Neural cell (in vitro differentiated cells): Measurements from ENCODE around the gene ADARB1. TPM values are rescaled to one million over a fixed set of nuclear protein-coding genes. Genes with fewer than 3 reads are reported as not detected.

Experiments used
- H2AFZ ChIP-seq: fragments of 200-600, 300-800 bp; sonication (generic), shearing (Covaris generic); 2 replicates; pipeline ENCODE4 v1.6.0; 2014; ENCODE audit warnings: low read depth, mild to moderate bottlenecking, antibody characterized with exemption, low read length, moderate library complexity
- H3F3A ChIP-seq: fragments of 200-600 bp; shearing (Covaris generic); 2 replicates; pipeline ENCODE4 v1.6.1; 2016; ENCODE audit warnings: mild to moderate bottlenecking, moderate library complexity, mixed read lengths, antibody characterized with exemption, low read length; ENCODE audit not compliant: insufficient read depth, poor library complexity, severe bottlenecking
- H3K27ac ChIP-seq: fragments of 200-600, 300-800 bp; sonication (generic), shearing (Covaris generic); 2 replicates; pipeline ENCODE4 v1.5.1; 2014; ENCODE audit warnings: mild to moderate bottlenecking, low read length, moderate library complexity
- H3K27me3 ChIP-seq: fragments of 300-800, 200-600 bp; sonication (generic), shearing (Covaris generic); 2 replicates; pipeline ENCODE4 v1.6.0; 2014; ENCODE audit warnings: mild to moderate bottlenecking, low read depth, low read length, moderate library complexity; ENCODE audit not compliant: insufficient read depth
- H3K36me3 ChIP-seq: fragments of 300-800, 200-600 bp; sonication (generic), shearing (Covaris generic); 2 replicates; pipeline ENCODE4 v1.5.1; 2014; ENCODE audit warnings: mild to moderate bottlenecking, antibody characterized with exemption, low read length, moderate library complexity; ENCODE audit not compliant: insufficient read depth
- H3K4me2 ChIP-seq: fragments of 300-800, 200-600 bp; sonication (generic), shearing (Covaris generic); 2 replicates; pipeline ENCODE4 v1.6.0; 2014; ENCODE audit warnings: mild to moderate bottlenecking, low read length
- H3K4me3 ChIP-seq: fragments of 300-800, 200-600 bp; sonication (generic), shearing (Covaris generic); 2 replicates; pipeline ENCODE4 v1.5.1; 2014; ENCODE audit warnings: mild to moderate bottlenecking, low read length, moderate library complexity
- H3K79me2 ChIP-seq: fragments of 200-600 bp; shearing (Covaris generic); replicated peaks from 2 replicates; pipeline ENCODE4 v1.6.0; 2014; ENCODE audit warnings: mild to moderate bottlenecking, low read length, moderate library complexity; ENCODE audit not compliant: insufficient read depth
- H3K9ac ChIP-seq: fragments of 300-800, 200-600 bp; sonication (generic), shearing (Covaris generic); 2 replicates; pipeline ENCODE4 v1.6.1; 2016; ENCODE audit warnings: mild to moderate bottlenecking, low read length, mixed read lengths
- H3K9me2 ChIP-seq: fragments of 200-600 bp; shearing (Covaris generic); 2 replicates; pipeline ENCODE4 v1.6.1; 2016; ENCODE audit warnings: mild to moderate bottlenecking, low read length, mixed read lengths; ENCODE audit not compliant: insufficient read depth
- H3K9me3 ChIP-seq: fragments of 200-600, 300-800 bp; sonication (generic), shearing (Covaris generic); 2 replicates; pipeline ENCODE4 v1.6.1; 2016; ENCODE audit warnings: mild to moderate bottlenecking, mixed run types, low read length, moderate library complexity, mixed read lengths
- H4K20me1 ChIP-seq: fragments of 200-600 bp; shearing (Covaris generic); 2 replicates; pipeline ENCODE4 v1.6.1; 2016; ENCODE audit warnings: mild to moderate bottlenecking, mixed run types; ENCODE audit not compliant: insufficient read depth
- CTCF ChIP-seq: fragments of 450-650 bp; IDR thresholded peaks from 2 replicates; pipeline ENCODE4 v1.5.1; 2014; ENCODE audit warnings: antibody characterized with exemption, mild to moderate bottlenecking, moderate library complexity; ENCODE audit not compliant: poor library complexity, severe bottlenecking
- EP300 ChIP-seq: fragments of 450-650 bp; conservative IDR thresholded peaks from 2 replicates; pipeline ENCODE4 v1.6.1; 2014; ENCODE audit warnings: antibody characterized with exemption, mild to moderate bottlenecking, moderate library complexity; ENCODE audit not compliant: poor library complexity, severe bottlenecking
- EZH2 ChIP-seq: fragments of 200-600, 300-800 bp; shearing (Covaris generic), sonication (generic); IDR thresholded peaks from 2 replicates; pipeline ENCODE4 v1.6.1; 2014; ENCODE audit warnings: antibody characterized with exemption, low read length, borderline replicate concordance, mild to moderate bottlenecking; ENCODE audit not compliant: insufficient read depth, poor library complexity, severe bottlenecking
- MXI1 ChIP-seq: fragments of 450-650 bp; conservative IDR thresholded peaks from 2 replicates; pipeline ENCODE4 v1.6.1; 2014; ENCODE audit warnings: antibody characterized with exemption, mild to moderate bottlenecking; ENCODE audit not compliant: poor library complexity, severe bottlenecking
- POLR2AphosphoS5 ChIP-seq: IDR thresholded peaks from 2 replicates; pipeline ENCODE4 v1.6.1; 2012
- RAD21 ChIP-seq: fragments of 450-650 bp; conservative IDR thresholded peaks from 2 replicates; pipeline ENCODE4 v1.6.1; 2014; ENCODE audit warnings: antibody characterized with exemption, mild to moderate bottlenecking, moderate library complexity
- REST ChIP-seq: IDR thresholded peaks from 2 replicates; pipeline ENCODE4 v1.6.1; 2012; ENCODE audit warnings: borderline replicate concordance
- SMC3 ChIP-seq: fragments of 450-650 bp; conservative IDR thresholded peaks from 2 replicates; pipeline ENCODE4 v1.6.1; 2014; ENCODE audit warnings: antibody characterized with exemption, mild to moderate bottlenecking, moderate library complexity; ENCODE audit not compliant: poor library complexity
- TAF1 ChIP-seq: IDR thresholded peaks from 2 replicates; pipeline ENCODE4 v1.6.1; 2012; ENCODE audit warnings: low read depth
- polyA plus RNA-seq: library from polyadenylated mRNA; depleted of rRNA; stranded (reverse); fragments of >200 nt; gene quantifications from 2 replicates; pipeline ENCODE4 v1.2.3, GENCODE V29; 2014

ADARB1 gene
- polyA plus RNA-seq, 1 donor from 2014 or later, result 8.9 TPM

GRCh38 chr21:45085700-45086099 lies 11.3 kb downstream of the ADARB1 start:
- Histone ChIP-seq H3K9ac (no peak overlapping the region), H3F3A (no peaks in the 10 kb centered on the region), H2AFZ (no peak overlapping the region), H3K4me2 (no peak overlapping the region), H4K20me1 (no peaks in the 10 kb centered on the region), H3K79me2 (no peaks in the 10 kb centered on the region), H3K27me3 (no peaks in the 10 kb centered on the region), H3K4me3 (no peak overlapping the region), H3K9me3 (no peaks in the 10 kb centered on the region), H3K36me3 (no peaks in the 10 kb centered on the region), H3K27ac (no peak overlapping the region), H3K9me2 (no peaks in the 10 kb centered on the region)
- TF ChIP-seq EZH2 (no peak), TAF1 (no peak), REST (no peak), POLR2AphosphoS5 (no peak), RAD21 (no peak), SMC3 (no peak), MXI1 (no peak), EP300 (no peak), CTCF (no peak)

GRCh38 chr21:45086337-45086958 lies 12.1 kb downstream of the ADARB1 start:
- no peaks in the 10 kb centered on the region for H3K79me2 ChIP-seq
- peak overlapping the region; percentile 15 for H3K4me3 ChIP-seq
- no peaks in the 10 kb centered on the region for H3K36me3 ChIP-seq
- no peak overlapping the region for H2AFZ ChIP-seq
- no peaks in the 10 kb centered on the region for H3K9me2 ChIP-seq
- no peaks in the 10 kb centered on the region for H3K27me3 ChIP-seq
- no peak overlapping the region for H3K4me2 ChIP-seq
- H3K27ac ChIP-seq, result peak overlapping the region; percentile 5
- no peaks in the 10 kb centered on the region for H3K9me3 ChIP-seq
- no peak overlapping the region for H3K9ac ChIP-seq
- H3F3A ChIP-seq, result no peaks in the 10 kb centered on the region
- TF ChIP-seq RAD21, result no peak
- peak; percentile 24 for TF ChIP-seq POLR2AphosphoS5
- TF ChIP-seq EP300, result no peak
- TF ChIP-seq MXI1, result peak; percentile 46
- no peaks in the 10 kb centered on the region for H4K20me1 ChIP-seq
